HL-60 (cell line): ENCODE results near the gene TRIM6.

ENCODE experiments used
- GABPA ChIP-seq: IDR thresholded peaks from 2 replicates; pipeline ENCODE4 v1.6.1; 2012; ENCODE audit warnings: low read depth
- POLR2AphosphoS5 ChIP-seq: IDR thresholded peaks from 2 replicates; pipeline ENCODE4 v1.6.1; 2012; ENCODE audit warnings: low read depth
- SPI1 ChIP-seq: IDR thresholded peaks from 2 replicates; pipeline ENCODE4 v1.6.1; 2012; ENCODE audit warnings: low read depth, mild to moderate bottlenecking, borderline replicate concordance
- TF ChIP-seq, protein P1 (sequence below): IDR thresholded peaks from one replicate; pipeline ENCODE4 v1.5.1; 2011; ENCODE audit warnings: low read length, control low read depth, inconsistent platforms; ENCODE audit not compliant: insufficient read depth
- TF ChIP-seq, protein P2 (sequence below): IDR thresholded peaks from 2 replicates; pipeline ENCODE4 v1.6.1; 2012; ENCODE audit warnings: low read depth; ENCODE audit not compliant: insufficient replicate concordance

DNA sequence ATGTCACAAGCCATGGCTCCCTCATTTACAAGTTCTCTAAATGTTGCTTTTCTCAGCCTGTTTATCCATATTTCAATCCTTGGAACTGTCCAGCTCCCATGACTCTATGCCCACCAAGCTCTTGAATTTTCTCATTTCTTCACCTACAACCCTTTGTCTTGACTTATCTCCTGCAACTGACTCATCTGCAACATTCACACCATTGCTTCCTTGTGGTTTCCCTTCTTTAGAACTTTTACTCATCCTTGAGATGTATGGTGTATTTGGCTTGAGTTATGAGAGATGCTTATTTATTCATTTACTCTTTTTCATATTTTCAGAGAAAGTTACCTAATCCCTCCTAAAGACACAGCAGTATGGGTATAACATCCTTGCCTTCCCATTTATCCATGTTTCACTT lies 47.1 kb downstream of the TRIM6 start:
- TF ChIP-seq, protein P1, sequence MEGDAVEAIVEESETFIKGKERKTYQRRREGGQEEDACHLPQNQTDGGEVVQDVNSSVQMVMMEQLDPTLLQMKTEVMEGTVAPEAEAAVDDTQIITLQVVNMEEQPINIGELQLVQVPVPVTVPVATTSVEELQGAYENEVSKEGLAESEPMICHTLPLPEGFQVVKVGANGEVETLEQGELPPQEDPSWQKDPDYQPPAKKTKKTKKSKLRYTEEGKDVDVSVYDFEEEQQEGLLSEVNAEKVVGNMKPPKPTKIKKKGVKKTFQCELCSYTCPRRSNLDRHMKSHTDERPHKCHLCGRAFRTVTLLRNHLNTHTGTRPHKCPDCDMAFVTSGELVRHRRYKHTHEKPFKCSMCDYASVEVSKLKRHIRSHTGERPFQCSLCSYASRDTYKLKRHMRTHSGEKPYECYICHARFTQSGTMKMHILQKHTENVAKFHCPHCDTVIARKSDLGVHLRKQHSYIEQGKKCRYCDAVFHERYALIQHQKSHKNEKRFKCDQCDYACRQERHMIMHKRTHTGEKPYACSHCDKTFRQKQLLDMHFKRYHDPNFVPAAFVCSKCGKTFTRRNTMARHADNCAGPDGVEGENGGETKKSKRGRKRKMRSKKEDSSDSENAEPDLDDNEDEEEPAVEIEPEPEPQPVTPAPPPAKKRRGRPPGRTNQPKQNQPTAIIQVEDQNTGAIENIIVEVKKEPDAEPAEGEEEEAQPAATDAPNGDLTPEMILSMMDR = no peak
- TF ChIP-seq SPI1 = no peak
- no peak for TF ChIP-seq GABPA
- TF ChIP-seq POLR2AphosphoS5 = no peak
- TF ChIP-seq, protein P2, sequence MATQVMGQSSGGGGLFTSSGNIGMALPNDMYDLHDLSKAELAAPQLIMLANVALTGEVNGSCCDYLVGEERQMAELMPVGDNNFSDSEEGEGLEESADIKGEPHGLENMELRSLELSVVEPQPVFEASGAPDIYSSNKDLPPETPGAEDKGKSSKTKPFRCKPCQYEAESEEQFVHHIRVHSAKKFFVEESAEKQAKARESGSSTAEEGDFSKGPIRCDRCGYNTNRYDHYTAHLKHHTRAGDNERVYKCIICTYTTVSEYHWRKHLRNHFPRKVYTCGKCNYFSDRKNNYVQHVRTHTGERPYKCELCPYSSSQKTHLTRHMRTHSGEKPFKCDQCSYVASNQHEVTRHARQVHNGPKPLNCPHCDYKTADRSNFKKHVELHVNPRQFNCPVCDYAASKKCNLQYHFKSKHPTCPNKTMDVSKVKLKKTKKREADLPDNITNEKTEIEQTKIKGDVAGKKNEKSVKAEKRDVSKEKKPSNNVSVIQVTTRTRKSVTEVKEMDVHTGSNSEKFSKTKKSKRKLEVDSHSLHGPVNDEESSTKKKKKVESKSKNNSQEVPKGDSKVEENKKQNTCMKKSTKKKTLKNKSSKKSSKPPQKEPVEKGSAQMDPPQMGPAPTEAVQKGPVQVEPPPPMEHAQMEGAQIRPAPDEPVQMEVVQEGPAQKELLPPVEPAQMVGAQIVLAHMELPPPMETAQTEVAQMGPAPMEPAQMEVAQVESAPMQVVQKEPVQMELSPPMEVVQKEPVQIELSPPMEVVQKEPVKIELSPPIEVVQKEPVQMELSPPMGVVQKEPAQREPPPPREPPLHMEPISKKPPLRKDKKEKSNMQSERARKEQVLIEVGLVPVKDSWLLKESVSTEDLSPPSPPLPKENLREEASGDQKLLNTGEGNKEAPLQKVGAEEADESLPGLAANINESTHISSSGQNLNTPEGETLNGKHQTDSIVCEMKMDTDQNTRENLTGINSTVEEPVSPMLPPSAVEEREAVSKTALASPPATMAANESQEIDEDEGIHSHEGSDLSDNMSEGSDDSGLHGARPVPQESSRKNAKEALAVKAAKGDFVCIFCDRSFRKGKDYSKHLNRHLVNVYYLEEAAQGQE = no peak
